GM06990 (cell line): ENCODE measurements around the gene LRRC63.

Source experiments
- DNase-seq: peaks from one replicate; pipeline ENCODE4 v3.0.0-alpha.2; 2011; ENCODE audit not compliant: insufficient read length; ENCODE audit errors: extremely low read depth
- H3K27me3 ChIP-seq: replicated peaks from 2 replicates; pipeline ENCODE4 v1.6.0; 2011; ENCODE audit warnings: low read length; ENCODE audit not compliant: control insufficient read depth, insufficient read depth
- H3K36me3 ChIP-seq: 2 replicates; pipeline ENCODE4 v1.5.1; 2011; ENCODE audit warnings: low read length; ENCODE audit not compliant: control insufficient read depth, insufficient read depth
- H3K4me3 ChIP-seq: replicated peaks from 2 replicates; pipeline ENCODE4 v1.5.1; 2011; ENCODE audit warnings: low read depth, mild to moderate bottlenecking, control low read depth, low read length
- CTCF ChIP-seq: IDR thresholded peaks from 2 replicates; pipeline ENCODE4 v1.5.1; 2011; ENCODE audit warnings: low read length, control low read depth, mild to moderate bottlenecking, inconsistent platforms; ENCODE audit not compliant: insufficient read depth, poor library complexity, severe bottlenecking

The LRRC63 gene

GRCh38 chr13:46171739-46172138, 40.0 kb upstream of the LRRC63 start:
- Histone ChIP-seq H3K4me3 (peak overlapping the region; percentile 55), H3K27me3 (no peaks in the 10 kb centered on the region), H3K36me3 (peaks cover 5% of the 10 kb centered on the region)
- no peak for TF ChIP-seq CTCF
- no peak for DNase-seq

- Histone ChIP-seq H3K36me3 (peaks cover 4% of the 10 kb centered on the region), H3K27me3 (no peaks in the 10 kb centered on the region), H3K4me3 (peak overlapping the region; percentile 55)
- no peak for DNase-seq
- no peak for TF ChIP-seq CTCF
Observed at GRCh38 chr13:46172531-46172991, 39.2 kb upstream of the LRRC63 start.

GRCh38 chr13:46173656-46174055, 38.1 kb upstream of the LRRC63 start:
- Histone ChIP-seq H3K4me3 (peak overlapping the region; percentile 66), H3K27me3 (no peaks in the 10 kb centered on the region), H3K36me3 (peaks cover 4% of the 10 kb centered on the region)
- no peak for TF ChIP-seq CTCF
- no peak for DNase-seq

GRCh38 chr13:46176756-46177155, 35.0 kb upstream of the LRRC63 start:
- DNase-seq: no peak
- TF ChIP-seq CTCF: no peak
- H3K4me3 ChIP-seq: peak overlapping the region; percentile 66
- H3K36me3 ChIP-seq: peaks cover 2% of the 10 kb centered on the region; the same call in 1 of the 2 replicates
- no peaks in the 10 kb centered on the region for H3K27me3 ChIP-seq

- no peak for DNase-seq
- Histone ChIP-seq H3K4me3 (peak overlapping the region; percentile 66), H3K27me3 (no peaks in the 10 kb centered on the region), H3K36me3 (no peaks in the 10 kb centered on the region; the same call in 1 of the 2 replicates)
- no peak for TF ChIP-seq CTCF
Observed at GRCh38 chr13:46178143-46178542, 33.6 kb upstream of the LRRC63 start.

- no peak for DNase-seq
- no peaks in the 10 kb centered on the region; the same call in 1 of the 2 replicates for H3K36me3 ChIP-seq
- TF ChIP-seq CTCF: no peak
- H3K4me3 ChIP-seq: peak overlapping the region; percentile 66
- no peaks in the 10 kb centered on the region for H3K27me3 ChIP-seq
Observed at GRCh38 chr13:46178821-46179220, 32.9 kb upstream of the LRRC63 start.
